PFSK-1 (cell line): ENCODE results near the gene COMMD6.

Source experiments
- POLR2AphosphoS5 ChIP-seq: IDR thresholded peaks from 2 replicates; pipeline ENCODE4 v1.6.1; 2012; ENCODE audit warnings: low read depth, mild to moderate bottlenecking, control low read depth, low read length, moderate library complexity
- SIN3A ChIP-seq: IDR thresholded peaks from 2 replicates; pipeline ENCODE4 v1.6.1; 2012; ENCODE audit warnings: mild to moderate bottlenecking, low read length, moderate library complexity, borderline replicate concordance; ENCODE audit not compliant: insufficient read depth
- TAF1 ChIP-seq: IDR thresholded peaks from 2 replicates; pipeline ENCODE4 v1.6.1; 2012; ENCODE audit warnings: low read length, control low read depth, borderline replicate concordance; ENCODE audit not compliant: insufficient read depth

- TF ChIP-seq POLR2AphosphoS5 (no peak), SIN3A (no peak), TAF1 (no peak)
Observed at GRCh38 chr13:75530549-75530961, 7.1 kb downstream of the COMMD6 start.
